Stimulated activated CD8-positive, alpha-beta memory T cell treated with anti-CD3 and anti-CD28 coated beads, Interleukin-4, amount 100 ng/mL, for 4 hours (primary cell): ENCODE measurements around the gene SUPT5H.

Source experiments
- DNase-seq, 2 donors: peaks; one replicate each; pipeline ENCODE4 v3.0.0-alpha.2; 2020; ENCODE audit warnings: low read depth in 2 of 2, low spot score in 1 of 2

SUPT5H gene

GRCh38 chr19:39496063-39496462 lies 50.7 kb downstream of the SUPT5H start:
- DNase-seq: no peak

GRCh38 chr19:39497701-39497995 lies 52.3 kb downstream of the SUPT5H start:
- DNase-seq: no peak

DNA sequence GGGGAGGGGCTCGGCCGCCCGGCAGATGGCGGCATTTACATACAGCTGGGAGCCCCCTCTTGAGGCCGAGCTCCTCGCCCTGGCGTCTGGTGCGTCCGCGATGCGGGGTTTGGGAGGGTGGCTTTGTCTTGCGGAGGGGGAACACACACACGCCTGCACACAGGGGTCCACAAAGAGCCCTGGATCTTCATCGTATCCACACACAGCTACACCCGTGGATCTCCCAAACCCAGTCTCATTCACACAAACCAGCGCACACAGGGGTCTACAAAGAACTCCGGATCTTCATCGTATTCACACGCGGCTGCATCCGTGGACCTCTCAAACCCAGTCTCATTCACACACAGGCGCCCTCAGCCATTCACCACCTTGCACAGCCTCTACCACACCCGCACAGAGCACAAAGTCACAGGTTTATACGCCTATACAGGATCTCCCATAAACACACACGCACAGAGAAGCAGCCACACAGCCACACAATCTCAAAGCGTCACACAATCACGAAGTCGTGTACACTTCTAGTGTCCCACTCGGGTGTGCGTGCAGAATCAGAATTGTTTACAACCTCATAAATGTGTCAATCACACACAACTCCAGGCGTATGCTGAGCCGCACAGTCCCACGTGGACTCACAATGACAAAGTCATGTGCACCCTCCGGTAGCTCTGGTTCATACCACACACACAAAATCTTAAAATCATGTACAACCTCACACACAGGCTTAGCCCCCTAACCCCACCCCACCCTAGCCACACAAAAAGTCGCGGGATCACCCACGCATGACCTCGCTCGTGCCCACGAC lies 52.8 kb downstream of the SUPT5H start:
- DNase-seq: no peak

DNA sequence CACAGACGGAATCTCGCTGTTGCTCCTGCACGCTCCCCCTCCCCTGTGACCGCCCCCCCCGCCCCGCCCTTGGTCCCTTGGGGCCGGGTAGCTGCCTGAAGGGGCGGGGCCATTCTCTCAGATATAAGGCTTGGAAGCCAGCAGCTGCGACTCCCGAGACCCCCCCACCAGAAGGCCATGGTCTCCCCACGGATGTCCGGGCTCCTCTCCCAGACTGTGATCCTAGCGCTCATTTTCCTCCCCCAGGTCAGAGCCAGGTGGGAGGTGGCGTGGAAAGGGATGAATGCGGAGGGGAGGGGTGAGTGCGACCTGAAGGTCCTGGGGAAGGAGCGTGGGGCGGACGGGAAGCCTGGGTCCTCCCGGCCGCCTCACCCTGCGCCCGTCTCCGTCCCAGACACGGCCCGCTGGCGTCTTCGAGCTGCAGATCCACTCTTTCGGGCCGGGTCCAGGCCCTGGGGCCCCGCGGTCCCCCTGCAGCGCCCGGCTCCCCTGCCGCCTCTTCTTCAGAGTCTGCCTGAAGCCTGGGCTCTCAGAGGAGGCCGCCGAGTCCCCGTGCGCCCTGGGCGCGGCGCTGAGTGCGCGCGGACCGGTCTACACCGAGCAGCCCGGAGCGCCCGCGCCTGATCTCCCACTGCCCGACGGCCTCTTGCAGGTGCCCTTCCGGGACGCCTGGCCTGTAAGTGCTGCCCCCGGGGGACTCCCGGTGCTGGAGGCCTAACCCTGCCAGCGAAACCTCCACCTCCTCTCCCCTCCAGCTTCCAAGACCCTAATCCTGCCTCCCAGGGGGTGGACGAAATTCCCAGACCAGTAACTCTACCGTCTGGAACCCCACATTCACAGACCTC lies 53.6 kb downstream of the SUPT5H start, which contains the start of gene DLL3:
Gene DLL3, plus strand, starts transcription at position 150 of the 845 bp plus-strand sequence. Its CDS starts 28 bp downstream, at position 178.
- no peak for DNase-seq

DNA sequence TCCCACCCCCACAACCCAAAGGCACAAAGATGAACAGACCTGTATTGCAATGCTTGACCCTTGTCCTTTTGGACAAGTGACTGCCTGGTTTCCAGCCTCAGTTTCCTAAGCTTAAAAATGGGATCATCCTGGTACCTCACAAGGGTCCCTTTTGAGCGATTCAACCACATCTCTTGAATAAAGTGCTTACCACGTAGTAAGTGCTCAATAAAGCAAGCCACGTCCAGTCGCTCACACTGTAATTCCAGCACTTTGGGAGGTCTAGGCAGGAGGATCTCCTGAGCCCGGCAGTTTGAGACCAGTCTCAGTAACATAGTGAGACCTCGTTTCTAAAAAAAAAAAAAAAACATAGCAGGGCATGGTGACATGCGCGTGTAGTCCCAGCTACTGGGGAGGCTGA lies 54.5 kb downstream of the SUPT5H start:
- DNase-seq: no peak

DNA sequence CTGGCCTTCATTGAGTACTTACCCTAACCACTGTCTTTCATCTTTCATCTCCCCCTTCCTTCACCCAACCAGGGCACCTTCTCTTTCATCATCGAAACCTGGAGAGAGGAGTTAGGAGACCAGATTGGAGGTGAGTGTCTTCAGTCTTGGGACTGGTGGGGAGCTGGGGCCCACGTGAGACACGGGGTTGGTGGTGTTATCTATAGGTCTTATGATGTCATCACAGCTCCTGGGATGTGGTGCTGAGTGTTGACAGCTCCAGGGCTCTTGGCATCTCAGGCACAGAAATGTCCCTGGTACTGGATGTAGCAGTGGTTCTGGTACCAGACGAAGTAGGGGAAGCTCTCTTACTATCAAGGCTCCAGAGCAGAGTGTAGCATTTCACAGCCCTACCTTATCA lies 55.2 kb downstream of the SUPT5H start:
- no peak for DNase-seq

- no peak for DNase-seq
These were observed 56.0 kb downstream of the SUPT5H start for GRCh38 chr19:39501340-39501739.

DNA sequence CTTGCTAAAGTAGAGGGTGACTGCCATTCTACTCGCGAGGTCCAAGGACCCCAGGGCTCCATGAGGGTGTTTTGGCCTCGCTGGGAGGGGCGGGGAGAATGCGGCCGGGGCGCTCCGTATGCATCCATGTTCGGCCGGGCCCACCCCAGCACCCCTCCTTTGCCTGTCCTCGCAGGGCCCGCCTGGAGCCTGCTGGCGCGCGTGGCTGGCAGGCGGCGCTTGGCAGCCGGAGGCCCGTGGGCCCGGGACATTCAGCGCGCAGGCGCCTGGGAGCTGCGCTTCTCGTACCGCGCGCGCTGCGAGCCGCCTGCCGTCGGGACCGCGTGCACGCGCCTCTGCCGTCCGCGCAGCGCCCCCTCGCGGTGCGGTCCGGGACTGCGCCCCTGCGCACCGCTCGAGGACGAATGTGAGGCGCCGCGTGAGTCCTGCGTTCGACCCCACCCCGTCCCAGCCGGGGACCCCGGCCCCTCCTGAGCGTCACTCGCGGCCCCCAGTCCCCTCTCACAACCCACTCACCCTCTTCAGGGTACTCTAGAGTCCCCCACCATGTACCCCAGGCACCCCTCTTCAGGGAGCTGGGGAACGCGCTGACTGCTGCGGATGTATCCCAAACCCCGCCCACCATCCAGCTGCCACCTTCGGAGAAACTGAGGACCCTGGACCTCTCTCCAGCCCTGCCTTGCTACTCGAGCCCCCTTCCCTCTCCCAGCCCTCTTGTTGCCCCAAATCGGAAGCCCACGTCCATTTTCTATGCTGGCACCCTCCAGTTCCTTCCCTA lies 57.4 kb downstream of the SUPT5H start:
- peak; percentile 34 to 42 for DNase-seq

DNA sequence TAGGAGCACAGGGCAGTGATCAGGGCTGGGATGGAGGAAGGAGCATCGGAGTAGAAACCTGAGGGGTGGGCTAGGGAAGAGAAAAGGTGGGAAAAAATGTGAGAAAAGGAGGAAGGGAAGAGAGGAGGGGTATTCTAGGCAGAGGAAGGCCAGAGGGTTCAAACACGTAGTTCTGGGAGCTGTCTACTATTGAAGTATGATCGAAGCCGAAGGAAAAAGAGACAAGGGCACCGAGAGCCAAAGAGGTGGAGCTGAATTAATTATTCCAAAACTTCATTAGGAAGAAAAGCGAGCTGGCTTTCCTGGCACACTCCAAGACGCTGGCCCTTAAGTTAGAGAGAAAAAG lies 61.2 kb downstream of the SUPT5H start:
- no peak for DNase-seq

GRCh38 chr19:39506944-39507714 lies 61.7 kb downstream of the SUPT5H start:
- DNase-seq: peak in 1 of 2 donors; percentile 17

DNA sequence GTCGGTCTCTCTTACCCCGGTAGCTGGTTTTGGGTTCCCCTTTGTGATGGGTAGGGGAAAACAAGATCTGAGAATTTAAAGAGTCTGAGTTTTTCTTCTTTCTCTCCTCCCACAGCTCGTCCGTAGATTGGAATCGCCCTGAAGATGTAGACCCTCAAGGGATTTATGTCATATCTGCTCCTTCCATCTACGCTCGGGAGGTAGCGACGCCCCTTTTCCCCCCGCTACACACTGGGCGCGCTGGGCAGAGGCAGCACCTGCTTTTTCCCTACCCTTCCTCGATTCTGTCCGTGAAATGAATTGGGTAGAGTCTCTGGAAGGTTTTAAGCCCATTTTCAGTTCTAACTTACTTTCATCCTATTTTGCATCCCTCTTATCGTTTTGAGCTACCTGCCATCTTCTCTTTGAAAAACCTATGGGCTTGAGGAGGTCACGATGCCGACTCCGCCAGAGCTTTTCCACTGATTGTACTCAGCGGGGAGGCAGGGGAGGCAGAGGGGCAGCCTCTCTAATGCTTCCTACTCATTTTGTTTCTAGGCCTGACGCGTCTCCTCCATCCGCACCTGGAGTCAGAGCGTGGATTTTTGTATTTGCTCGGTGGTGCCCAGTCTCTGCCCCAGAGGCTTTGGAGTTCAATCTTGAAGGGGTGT lies 62.5 kb downstream of the SUPT5H start:
- no peak for DNase-seq

DNA sequence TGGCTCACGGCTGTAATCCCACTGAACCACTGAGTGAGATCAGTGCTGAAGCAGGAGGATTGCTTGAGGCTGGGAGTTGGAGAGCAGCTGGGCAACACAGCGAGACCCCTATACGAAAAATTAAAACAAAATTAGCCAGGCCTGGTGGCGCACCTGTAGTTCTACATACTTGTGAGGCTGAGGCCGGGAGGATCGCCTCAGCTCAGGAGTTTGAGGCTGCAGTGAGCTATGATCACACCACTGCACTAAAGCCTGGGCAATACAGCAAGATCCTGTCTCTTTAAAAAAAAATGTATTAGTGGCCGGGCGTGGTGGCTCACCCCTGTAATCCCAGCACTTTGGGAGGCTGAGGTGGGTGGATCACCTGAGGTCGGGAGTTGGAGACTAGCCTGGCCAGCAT lies 63.2 kb downstream of the SUPT5H start:
- DNase-seq: no peak

DNA sequence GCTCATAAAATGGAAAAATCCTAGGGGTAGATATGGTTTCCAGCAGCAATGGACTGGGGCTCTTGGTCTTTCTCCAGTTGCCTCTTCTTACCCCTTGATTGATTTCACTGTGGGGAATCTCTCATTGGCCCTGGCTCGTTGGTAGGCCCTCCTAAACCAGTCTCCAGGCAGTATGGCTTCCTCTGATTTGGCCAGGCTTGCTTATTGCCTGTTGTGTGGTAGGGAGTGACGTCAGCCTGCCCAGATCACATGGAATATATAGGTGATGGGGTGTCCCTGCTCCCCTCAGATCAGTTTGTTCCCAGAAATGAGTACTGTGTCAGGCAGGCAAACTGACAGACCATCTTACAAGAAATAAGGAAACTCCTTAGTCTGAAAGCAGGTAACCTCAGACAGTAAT lies 63.9 kb downstream of the SUPT5H start:
- DNase-seq: no peak

DNA sequence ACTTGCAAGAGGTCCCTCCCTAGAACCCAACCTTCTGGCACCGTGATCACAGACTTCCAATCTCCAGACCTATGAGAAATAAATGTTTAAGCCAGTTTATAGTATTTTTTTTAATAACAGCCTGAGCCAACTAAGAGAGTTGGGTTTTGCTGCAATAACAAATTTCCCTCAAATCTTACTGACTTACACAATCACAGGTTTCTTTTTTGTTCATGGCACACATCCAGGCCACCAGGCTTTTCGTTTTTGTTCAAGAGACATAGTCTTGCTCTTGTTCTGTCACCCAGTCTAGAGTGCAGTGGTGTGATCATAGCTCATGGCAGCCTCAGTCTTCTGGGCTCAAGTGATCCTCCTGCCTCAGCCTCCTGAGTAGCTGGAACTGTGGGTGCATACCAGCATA lies 67.6 kb downstream of the SUPT5H start:
- no peak for DNase-seq

GRCh38 chr19:39514840-39515550 lies 69.6 kb downstream of the SUPT5H start, which contains the start of gene SELENOV:
Gene SELENOV (plus strand): TSS chr19:39515139. CDS start chr19:39515213, 74 bp downstream.
- no peak for DNase-seq

GRCh38 chr19:39515551-39516191 lies 70.3 kb downstream of the SUPT5H start:
- DNase-seq: no peak

GRCh38 chr19:39516270-39516669 lies 70.9 kb downstream of the SUPT5H start:
- DNase-seq: no peak

GRCh38 chr19:39517432-39517831 lies 72.0 kb downstream of the SUPT5H start:
- DNase-seq: no peak

GRCh38 chr19:39518458-39518857 lies 73.1 kb downstream of the SUPT5H start:
- no peak for DNase-seq
